Activated CD4-positive, CD25-positive, alpha-beta regulatory T cell treated with anti-CD3 and anti-CD28 coated beads, Interleukin-2, amount 50 U/mL, for 72 hours (primary cell): ENCODE results near the gene SLC8A3.

ENCODE experiments used
- DNase-seq: peaks from one replicate; pipeline ENCODE4 v3.0.0; 2021

SLC8A3 gene

DNA sequence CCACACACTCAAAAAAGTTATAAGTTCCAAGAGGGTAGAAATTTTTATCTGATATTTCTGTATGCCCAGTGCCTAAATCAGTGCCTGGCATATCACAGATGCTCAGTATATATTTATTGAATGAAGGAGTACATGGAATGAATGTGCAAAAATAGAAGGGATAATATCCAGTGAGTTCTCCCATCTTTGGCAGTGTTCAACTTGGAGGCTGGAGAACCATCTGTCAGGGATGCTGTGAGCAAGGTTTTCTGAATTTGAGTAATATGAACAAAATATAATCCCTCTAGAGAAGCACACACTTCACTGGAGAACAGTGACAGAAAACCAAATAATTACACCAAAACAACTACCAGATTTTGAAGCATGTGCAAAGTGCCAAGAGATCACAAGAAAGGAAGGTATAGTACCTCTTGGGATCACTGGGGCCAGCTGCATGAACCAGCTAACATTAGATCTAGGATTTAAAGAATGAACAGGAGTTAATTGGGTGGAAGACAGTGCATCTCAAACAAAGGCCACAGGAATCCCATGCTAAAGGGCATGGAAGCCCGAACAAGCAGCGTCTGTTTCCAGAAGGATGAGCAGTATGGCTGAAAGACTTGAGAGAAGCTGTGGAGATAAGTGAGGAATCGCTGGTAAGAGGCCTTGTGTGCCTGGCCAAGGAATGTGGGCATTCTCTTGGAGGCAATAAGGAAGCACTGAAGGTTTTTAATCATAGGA lies 11.5 kb downstream of the SLC8A3 start:
- no peak for DNase-seq

DNA sequence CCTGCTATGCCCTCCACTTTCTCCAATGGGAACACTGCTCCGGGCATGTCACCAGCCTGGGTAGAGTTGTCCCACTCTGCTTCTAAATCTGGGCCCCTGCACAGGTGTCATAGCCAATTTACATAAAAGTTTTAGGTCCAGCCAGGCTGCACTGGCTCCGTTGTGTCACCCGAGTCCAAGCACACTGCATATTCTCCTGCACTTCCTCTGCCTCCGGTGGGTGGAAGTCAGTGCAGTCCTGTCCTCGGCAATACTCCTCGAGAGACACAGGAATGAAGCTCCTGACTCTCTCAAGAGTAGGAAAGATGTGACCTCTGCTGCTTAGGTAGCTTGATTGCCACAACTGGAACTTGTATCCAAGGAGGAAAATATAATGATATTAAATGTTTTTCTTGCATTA lies 15.2 kb downstream of the SLC8A3 start:
- DNase-seq = no peak

DNA sequence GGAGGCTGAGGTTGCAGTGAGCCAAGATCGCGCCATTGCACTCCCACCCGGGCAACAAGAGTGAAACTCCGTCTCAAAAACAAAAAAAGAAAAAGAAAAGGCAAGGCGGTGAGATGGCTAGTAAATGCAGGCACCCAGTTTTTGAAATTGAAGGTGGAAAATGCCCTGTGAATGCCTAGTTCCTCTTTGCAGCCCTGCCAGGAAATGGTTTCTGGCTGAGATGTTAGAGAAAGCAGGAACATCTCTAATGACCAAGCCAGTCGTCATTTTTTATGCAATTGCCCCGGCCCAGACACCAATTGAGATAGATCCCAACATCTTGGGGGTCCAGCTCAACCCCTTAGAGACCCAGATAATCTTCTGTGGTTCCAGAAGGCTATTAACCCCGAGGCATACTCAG lies 17.0 kb downstream of the SLC8A3 start:
- DNase-seq = no peak

DNA sequence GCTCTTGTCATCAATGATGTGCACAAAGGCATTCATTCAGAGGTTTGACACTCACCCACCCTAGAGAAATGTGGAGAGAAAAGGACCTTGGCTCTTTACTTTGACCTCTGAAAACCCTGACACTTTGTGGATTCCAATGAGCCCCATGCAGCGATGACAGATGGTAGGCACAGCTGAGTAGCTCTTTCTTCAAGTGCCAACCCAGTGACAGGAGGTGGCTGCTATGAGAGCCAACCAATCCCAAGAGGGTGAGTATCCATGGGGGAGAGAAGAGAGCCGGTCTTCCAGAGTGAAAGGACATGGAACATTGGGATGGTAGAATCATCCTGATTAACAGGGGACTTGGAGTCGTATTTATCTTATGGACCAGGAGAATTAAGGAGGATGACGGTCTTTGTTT lies 17.8 kb downstream of the SLC8A3 start:
- DNase-seq = no peak

DNA sequence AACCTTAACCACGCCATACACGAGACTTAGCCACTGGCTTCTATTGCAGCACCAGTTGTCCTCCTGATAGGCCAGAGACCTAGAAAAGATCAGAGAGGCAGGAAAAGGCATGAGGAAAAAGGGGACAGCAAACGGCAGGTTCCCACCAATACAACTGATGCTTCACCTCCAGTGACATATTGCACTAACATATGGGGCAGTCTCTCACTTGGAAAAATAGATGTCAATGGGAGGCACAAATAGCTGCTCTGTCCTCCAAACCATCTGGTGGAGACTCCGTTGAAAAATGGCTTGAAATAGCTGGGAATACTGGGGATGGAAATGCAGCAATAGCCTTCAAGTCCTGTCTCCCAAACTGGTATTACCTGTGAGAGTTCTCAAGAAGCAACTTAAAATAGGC lies 20.3 kb downstream of the SLC8A3 start:
- DNase-seq = no peak

DNA sequence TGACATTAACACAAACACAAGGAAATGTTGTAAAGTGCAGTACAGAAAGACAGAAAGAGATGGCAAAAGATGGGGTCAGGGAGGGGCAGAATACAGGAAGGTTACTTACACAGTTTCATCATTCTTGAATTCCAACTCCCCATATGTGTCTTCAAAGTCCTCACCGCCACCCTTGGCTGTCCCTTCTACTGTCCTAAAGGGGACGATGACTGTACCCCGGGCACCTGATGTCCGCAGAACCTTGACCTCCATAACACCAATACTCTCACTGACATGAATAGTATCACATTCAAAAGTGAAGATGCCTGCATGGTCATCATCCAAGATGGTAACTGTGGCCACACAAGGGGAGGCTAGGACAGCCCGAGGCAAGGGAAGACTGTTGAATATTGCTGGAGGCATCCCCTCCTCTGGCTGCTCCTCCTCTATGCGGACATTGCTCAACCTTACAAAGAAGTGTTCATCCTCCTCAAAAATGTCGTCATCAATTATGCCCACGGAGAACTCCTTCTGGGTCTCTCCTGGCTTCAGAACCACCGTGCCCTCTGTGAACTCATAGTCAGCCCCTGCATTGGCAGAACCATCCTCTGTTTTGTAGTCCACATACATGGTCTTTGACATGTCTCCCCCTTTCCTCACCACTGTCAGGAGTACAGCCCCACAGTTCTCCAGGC lies 22.1 kb downstream of the SLC8A3 start:
- no peak for DNase-seq

DNA sequence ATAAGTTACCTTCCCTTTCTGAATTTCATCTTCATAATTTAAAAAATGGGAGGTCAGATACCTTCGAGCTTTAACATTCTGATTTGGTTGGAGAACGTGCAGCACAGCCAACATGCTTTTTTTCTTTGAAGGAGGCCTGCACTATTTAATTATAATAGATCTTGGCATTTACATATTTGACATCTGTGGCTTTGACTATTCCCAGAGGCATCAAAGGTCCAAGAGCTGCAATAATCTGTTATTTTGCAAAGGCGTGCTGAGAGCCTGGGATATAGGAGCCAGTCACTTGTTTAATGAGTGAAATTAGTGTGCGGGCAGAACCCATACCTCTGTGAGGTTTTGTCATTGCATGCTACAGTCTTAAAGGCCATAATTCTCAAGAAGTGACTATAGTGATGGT lies 26.4 kb downstream of the SLC8A3 start:
- DNase-seq = no peak

DNA sequence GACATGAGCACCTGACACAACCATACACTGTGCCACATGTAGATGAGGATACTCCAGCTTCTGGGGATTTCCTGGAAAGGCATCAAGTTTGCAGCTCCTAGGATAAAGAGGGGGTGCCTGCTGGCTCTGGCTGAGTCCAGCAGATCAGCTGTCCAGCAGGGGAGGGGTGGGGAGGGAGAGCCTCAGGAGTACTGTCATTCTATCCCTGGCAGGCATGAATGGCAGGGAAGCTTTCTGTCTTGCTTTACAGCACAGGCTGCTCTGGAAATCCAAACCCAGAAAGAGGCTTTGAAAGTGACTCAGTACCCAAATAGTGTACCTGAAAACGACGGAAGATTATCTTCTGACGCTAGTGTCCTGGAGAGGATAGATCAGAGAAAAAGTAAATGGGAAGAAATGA lies 32.2 kb downstream of the SLC8A3 start:
- no peak for DNase-seq

DNA sequence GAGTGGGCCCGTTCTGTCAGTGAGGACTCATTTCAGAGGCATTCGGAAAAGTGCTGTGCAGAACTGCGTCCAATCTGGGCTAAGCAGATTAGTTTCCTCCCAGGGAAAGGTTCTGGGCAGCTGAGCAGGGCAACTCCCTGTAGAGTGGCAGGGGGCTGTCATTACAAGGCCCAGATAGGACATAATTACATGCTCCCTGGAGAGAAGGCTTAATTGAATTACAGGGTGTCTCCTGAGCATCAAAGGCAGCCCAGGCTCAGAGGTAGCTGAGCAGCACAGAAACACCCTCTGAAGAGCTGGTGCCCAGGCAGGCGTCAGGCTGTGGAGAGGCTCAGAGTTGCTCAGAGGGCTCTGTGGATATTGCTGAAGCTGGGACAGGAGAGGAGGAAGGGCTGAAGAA lies 36.0 kb downstream of the SLC8A3 start:
- no peak for DNase-seq

DNA sequence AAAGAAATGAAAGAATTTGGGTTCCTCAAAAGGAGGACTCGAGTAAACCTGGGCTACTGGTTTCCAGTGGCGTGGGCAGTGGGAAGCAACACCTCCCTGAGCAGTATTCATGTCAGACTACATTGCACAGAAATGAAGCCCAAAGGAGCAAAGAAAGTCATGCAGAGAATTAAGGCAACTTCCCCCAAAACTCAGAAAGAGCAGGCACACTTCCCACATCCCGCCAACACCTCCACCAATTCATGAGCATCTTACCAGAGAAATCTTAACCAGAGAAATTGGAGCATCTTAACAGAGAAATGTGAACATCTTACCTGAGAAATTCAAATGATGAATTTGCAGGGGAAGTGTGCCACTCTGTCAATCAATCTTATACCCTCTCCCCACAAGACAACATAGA lies 36.7 kb downstream of the SLC8A3 start:
- no peak for DNase-seq

DNA sequence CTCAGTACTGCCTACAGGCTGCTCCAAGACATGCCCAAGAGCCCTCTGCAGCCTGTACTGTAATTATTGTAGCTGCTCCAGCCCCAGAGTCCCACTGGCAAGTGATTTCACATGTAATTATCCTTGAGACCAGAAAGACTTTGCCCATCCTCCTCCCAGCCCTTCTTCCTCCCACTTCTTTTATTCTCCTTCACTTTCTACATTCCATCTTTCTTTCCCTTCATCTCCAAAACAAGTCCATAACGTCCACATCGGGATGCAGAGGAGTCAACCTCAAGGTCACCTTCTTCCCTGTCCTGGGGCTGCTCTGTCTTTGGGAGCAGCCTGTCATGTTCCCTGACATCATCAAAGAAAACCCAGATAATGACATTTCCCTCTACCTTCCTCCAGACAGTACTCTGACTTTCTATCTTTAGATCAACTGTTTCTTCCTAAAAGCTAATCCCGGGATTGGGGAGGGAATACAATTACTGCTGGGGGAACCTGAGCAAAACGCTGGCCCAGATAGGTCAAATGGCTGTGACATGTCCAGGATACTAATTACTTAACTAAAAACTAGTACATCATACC lies 39.1 kb downstream of the SLC8A3 start:
- DNase-seq = no peak

DNA sequence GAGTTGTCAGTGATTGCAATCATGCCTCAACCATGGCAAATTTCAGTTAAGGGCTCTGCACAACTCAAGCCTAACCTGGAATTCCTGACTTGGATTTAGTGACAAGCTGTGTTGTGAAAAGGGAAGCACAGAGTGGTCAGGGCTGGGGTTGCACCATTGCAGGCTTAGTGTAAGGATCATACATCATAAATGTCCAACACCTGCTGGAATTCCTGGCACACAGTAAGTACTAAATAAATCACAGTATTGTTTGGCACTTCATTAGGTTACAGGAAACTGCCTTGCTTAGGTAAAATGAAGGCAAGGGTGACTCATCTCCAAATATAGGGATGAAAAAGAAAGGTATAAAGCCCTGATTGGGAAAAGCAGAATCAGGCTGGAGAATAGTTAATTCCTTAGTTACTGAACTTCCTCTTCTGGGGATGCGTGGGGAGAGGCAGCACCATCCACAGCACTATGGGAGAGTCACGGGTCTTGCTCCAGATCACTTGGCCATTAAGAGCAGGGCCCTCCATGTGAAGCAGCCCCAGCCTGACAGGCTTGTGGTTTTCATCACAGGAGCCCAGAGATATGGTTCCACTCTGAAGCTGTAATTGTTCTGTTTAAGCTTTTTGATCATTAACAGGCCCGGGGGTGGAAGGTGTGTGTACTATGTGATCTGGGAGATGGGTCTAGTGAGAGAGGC lies 39.7 kb downstream of the SLC8A3 start:
- no peak for DNase-seq

DNA sequence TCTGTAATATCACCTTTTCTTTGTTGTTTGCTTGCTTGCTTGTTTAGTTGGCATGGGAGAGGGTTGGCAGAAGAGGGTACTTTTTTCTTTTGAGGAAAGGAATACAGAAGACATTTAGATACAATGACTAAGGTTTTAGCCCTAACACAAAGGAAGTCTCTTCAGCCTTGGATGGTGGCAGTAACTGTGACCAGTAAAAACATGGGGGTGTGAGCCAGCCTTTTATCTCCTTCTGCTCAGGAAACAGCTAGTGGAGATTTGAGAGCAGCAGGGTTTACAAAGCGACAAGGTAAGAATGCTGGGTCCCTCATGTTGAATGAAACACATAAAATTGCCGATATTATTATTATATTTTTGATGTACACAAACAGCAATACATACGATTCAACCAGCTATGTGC lies 40.4 kb downstream of the SLC8A3 start:
- no peak for DNase-seq

DNA sequence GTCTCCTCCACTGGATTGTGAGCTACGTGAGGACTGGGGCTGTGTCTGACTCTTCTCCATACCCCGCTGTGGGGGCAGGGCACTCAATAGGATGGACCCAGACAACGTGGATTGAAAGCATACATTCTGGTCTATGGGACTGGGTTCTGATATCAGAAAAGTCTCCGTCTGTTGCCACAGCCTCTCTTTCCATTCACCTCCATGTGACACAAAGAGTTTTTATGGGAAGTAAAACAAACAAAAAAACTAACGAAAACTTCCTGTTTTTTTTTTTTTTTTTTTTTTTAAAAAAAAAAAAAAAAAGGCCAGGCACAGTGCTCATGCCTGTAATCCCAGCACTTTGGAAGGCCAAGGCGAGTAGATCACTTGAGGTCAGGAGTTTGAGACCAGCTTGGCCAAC lies 44.7 kb downstream of the SLC8A3 start:
- DNase-seq = no peak

DNA sequence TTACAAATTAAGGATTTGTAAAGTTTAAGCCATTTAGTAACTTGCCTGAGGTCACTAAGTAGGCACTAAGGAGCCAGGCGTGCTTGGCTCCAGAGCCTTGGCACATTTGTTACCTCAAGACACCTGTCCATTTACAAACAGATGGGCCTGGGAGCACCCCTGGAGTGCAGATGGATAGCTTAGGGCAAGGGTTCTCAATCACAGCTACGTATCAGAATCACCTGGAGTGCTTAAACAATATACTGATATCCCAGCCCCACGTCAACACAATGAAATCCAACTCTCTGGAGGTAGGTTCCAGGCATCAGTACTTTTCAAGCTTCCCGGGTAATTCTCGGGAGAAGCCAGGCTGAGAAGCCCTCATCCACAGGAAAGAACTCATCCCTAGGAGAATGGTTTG lies 45.4 kb downstream of the SLC8A3 start:
- DNase-seq = no peak

DNA sequence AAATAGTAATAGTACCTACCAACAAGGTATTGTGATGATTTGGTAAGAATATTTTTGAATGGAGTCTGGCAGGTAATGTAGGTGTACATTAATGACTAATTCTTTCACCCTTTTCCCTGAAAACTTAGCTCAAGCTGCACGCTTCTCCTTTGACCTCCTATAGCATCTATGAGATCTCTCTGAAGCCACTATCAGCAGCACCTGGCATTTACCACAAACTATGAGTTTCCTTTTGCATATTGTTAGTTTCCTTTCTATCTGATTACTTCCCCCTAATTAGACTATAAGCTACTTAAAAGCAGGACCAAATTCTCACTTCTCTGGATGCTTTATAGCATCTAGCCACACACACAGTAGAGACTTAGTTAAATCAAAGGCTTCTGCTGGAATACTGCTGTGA lies 48.1 kb downstream of the SLC8A3 start:
- DNase-seq = no peak

DNA sequence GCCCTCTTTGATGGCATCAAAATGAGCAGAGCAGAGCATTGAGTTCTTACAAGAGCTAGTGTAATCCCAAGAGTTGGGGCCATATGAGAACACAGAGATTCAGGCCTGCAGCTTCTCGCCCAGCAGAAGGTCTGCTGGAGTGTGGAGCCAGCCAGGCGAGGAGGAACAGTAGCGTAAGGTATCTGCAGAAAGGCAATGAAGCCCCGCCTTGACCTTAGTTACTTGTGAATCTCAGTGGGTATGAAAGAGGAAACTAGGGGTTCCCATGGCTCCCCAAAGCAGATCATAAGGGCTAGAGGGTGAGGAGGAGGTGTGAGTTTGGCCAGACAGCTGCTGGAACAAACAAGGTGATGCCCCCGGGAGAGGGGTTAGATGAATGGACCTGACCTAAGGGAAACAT lies 49.4 kb downstream of the SLC8A3 start:
- DNase-seq = no peak

DNA sequence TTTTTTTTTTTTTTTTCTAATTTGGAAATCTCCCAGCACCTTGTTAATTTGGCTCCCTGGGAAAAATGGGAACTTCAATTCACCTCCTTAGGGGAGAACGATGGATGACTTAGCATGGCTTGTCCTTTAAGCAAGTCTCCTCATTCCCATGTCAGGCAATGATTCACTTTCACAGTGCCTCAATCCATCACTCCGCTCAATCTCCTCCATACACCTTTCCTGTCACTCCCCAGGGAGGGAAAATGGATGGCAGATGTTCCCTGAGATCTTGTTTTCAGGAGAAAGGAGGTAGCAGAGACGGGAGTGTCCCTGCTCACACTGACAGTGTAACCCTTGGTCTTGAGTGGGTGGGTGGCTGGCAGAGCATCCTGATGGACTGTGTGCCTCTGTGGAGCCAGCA lies 51.0 kb downstream of the SLC8A3 start:
- DNase-seq = no peak

DNA sequence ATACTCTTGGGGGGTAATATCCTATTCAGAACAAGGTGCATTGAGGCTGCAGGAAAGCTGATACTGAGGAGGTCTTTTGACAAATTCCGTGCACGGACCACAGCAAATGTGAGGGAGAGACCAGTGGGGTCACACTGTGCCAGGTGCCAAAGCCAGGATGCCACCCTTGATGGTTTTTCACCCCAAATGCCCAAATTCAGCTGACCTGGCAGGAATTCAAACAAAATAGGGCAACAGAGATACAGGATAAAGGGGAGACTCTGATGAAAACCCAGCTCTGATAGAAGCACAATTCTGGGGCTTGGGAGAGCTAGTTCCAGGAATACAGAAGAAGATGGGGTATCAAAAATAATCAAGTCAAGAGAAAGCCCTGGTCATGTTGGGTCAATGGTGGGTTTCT lies 55.3 kb downstream of the SLC8A3 start:
- no peak for DNase-seq

DNA sequence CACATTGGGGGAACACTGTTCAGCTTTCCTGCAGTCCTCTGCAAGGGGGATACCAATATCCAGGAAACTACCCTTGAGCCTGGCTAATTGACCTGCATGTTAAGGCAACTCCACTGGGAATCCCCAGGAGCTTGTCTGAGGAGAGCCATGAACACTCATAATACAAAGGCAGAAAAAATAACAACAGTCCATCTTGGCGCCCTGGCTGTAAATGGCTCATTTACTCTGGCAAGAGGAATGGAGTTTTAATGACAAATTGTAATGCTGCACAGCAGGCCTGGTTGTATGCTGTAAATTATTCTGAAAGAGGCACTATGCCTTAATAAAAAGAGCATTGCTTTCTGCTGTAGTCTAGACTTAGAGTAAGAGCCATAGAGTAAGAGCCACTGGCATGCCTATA lies 58.3 kb downstream of the SLC8A3 start:
- DNase-seq = no peak

DNA sequence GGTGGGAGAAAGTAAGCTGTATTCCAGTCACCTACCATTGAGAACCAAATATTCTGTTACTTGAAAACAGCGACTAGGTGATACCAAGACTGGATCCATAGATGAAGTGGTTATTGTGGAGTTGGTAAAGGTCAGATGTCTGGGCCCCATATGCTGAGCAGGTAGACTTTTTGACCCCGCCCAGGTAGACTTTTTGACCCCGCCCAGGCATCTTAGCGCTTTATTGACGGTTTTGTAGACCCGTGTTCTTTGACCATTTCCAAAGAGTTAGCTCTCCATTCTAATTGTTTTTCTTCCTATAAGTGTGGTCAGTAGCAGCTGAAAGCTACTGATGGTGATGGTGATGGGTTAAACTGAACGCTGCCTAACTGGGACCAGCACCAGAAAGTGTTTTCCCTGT lies 61.6 kb downstream of the SLC8A3 start:
- DNase-seq = no peak

DNA sequence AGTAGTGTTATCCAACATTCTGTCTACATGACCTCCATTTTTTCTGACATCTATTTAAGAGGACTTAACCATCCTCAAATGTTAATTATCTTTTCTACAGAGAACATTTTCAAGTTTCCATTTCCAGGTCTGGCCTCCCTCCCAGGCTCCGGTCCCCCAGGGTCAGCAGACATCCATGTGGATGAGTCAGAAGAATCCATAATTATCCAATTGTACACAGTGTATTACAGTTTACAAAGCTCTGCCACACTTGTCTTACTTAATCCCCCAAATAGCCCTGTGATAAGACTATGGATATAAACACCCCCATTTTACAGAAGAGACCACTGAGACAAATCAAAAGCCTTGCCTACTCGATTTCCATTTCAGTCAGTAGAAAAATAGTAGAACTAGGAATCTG lies 65.0 kb downstream of the SLC8A3 start:
- no peak for DNase-seq

DNA sequence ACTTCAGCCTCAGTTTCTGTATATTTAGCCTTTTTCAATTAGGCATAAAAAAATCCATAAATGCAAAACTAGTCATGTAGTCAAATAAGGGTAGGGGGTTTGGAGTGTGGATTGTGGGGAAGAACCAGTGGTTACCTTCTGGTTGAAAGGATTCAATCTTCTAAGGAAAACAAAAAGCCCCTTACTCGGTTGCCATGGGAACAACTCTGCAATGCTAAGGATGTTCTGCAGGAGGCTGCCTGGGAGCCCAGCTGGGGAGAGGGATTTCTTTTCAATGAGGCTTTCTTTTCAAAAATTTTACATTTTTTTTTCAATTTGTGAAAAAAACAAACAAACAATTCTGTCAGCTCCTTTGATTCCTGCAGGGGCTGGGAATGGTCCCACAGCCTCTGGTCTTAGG lies 67.2 kb downstream of the SLC8A3 start:
- DNase-seq = no peak

DNA sequence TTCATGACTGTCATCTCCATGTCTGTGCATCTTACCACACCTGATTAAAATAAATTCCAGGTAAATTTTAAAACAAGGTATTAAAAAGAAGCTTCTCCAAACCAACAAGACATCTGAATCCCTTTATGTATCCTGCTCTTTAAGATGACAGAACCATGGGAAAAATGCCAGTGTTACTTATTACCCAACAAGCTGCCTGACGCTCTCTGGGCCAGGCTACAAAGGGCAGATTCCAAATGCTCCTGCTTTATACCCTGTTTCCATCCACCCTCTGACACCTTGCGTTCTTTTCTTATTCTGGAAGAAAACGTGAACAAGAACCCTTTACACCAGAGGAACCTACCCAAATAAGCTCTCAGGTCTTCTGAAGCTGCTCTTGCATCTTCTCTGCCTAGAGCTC lies 70.7 kb downstream of the SLC8A3 start:
- no peak for DNase-seq
